HCT116 (cell line): Measurements from ENCODE around the gene BAIAP2. TPM values are rescaled to one million over a fixed set of nuclear protein-coding genes. Genes with fewer than 3 reads are reported as not detected.

Source experiments
- ATAC-seq: fragments of 200-7000 bp; cut with Tn5 transposase; 2 replicates; pipeline ENCODE4 v1.9.1; 2020; ENCODE audit warnings: mild to moderate bottlenecking, moderate library complexity
- BruUV-seq: library from RNA; stranded (reverse); fragments of 400-500 nt; replicated peaks from 2 replicates; lab custom pipeline; 2021; lab: Mats Ljungman, UMichigan
- CTCF ChIA-PET: fragments of 300-600 bp; sonication (Branson Sonifier 250); formaldehyde crosslinking; loops from one replicate; lab custom pipeline; 2021; ENCODE audit warnings: antibody characterized with exemption; lab: Charles Lee
- POLR2A ChIA-PET: fragments of 300-600, 350-600 bp; sonication (Branson Sonifier 250); formaldehyde crosslinking; loops from one replicate; lab custom pipeline; 2021; ENCODE audit warnings: antibody characterized with exemption; lab: Charles Lee
- RAD21 ChIA-PET, 2 experiments: fragments of 300-600 bp; sonication (Branson Sonifier 250); formaldehyde crosslinking; loops; one replicate each; lab custom pipeline; 2023; ENCODE audit warnings: low total read pairs in 2 of 2; ENCODE audit not compliant: uncharacterized antibody in 2 of 2, unreplicated experiment in 2 of 2, low non-redundant PET in 1 of 2; lab: Charles Lee
- DNase-seq: peaks from one replicate; pipeline ENCODE4 v3.0.0-alpha.2; 2010; ENCODE audit warnings: low read depth, low spot score
- H2AFZ ChIP-seq: fragments of 200-600 bp; shearing (Covaris generic), sonication (generic); 2 replicates; pipeline ENCODE4 v1.6.1; 2017; ENCODE audit warnings: low read depth, mixed run types, mixed read lengths, antibody characterized with exemption, low read length; ENCODE audit not compliant: poor library complexity, severe bottlenecking
- H3K27ac ChIP-seq: 2 replicates; pipeline ENCODE4 v1.5.1; 2012; ENCODE audit warnings: low read depth, low read length
- H3K27me3 ChIP-seq: fragments of 200-600 bp; sonication (generic); 2 replicates; pipeline ENCODE4 v1.6.1; 2016; ENCODE audit warnings: mixed run types, low read length, mixed read lengths; ENCODE audit not compliant: insufficient read depth
- H3K36me3 ChIP-seq, 2 experiments: fragments of 200-500 bp in 1 of 2; fragments of 200-600 bp in 1 of 2; sonication (Bioruptor generic) in 1 of 2; sonication (generic) in 1 of 2; 2 replicates each; pipeline versions ENCODE4 v1.5.1 to v1.6.1; 2014 to 2016; ENCODE audit warnings: low read length in 2 of 2, inconsistent platforms in 1 of 2, mixed read lengths in 1 of 2, mixed run types in 1 of 2; ENCODE audit not compliant: insufficient read depth in 2 of 2, control insufficient read depth in 1 of 2
- H3K4me1 ChIP-seq, 2 experiments: fragments of 200-600 bp in 1 of 2; sonication (generic) in 1 of 2; 2 replicates each; pipeline versions ENCODE4 v1.5.1 to v1.6.1; 2012 to 2017; ENCODE audit warnings: low read length in 2 of 2, inconsistent platforms in 1 of 2, mild to moderate bottlenecking in 1 of 2, mixed read lengths in 1 of 2, mixed run types in 1 of 2, moderate library complexity in 1 of 2; ENCODE audit not compliant: insufficient read depth in 2 of 2, control insufficient read depth in 1 of 2
- H3K4me2 ChIP-seq: fragments of 200-600 bp; sonication (generic); 2 replicates; pipeline ENCODE4 v1.6.1; 2017; ENCODE audit warnings: mixed run types, low read length, mixed read lengths
- H3K4me3 ChIP-seq, 2 experiments: fragments of 200-600 bp in 1 of 2; sonication (generic) in 1 of 2; replicated peaks in 1 of 2; 2 replicates each; pipeline ENCODE4 v1.5.1; 2011 to 2016; ENCODE audit warnings: low read length in 2 of 2, control low read depth in 1 of 2, low read depth in 1 of 2, mild to moderate bottlenecking in 1 of 2, mixed read lengths in 1 of 2, mixed run types in 1 of 2
- H3K79me2 ChIP-seq: fragments of 200-600 bp; sonication (generic); 2 replicates; pipeline ENCODE4 v1.6.1; 2017; ENCODE audit warnings: mild to moderate bottlenecking, mixed run types, low read length, moderate library complexity, mixed read lengths; ENCODE audit not compliant: insufficient read depth
- H3K9ac ChIP-seq: fragments of 200-600 bp; sonication (generic); 2 replicates; pipeline ENCODE4 v1.6.1; 2016; ENCODE audit warnings: low read length, mixed read lengths
- H3K9me2 ChIP-seq: fragments of 200-600 bp; sonication (generic), shearing (Covaris generic); 2 replicates; pipeline ENCODE4 v1.6.1; 2017; ENCODE audit warnings: mixed run types, mild to moderate bottlenecking, moderate library complexity; ENCODE audit not compliant: insufficient read depth
- H3K9me3 ChIP-seq, 2 experiments: fragments of 200-500 bp in 1 of 2; fragments of 200-600 bp in 1 of 2; sonication (Bioruptor generic) in 1 of 2; sonication (generic) in 1 of 2; 2 replicates each; pipeline ENCODE4 v1.6.1; 2014 to 2017; ENCODE audit warnings: low read length in 2 of 2, mixed read lengths in 2 of 2, inconsistent platforms in 1 of 2, low read depth in 1 of 2, mild to moderate bottlenecking in 1 of 2, mixed run types in 1 of 2, moderate library complexity in 1 of 2; ENCODE audit not compliant: control insufficient read depth in 1 of 2, insufficient read depth in 1 of 2
- H4K20me1 ChIP-seq: fragments of 200-600 bp; sonication (generic), shearing (Covaris generic); 2 replicates; pipeline ENCODE4 v1.6.1; 2017; ENCODE audit warnings: mixed run types, mild to moderate bottlenecking, moderate library complexity; ENCODE audit not compliant: insufficient read depth
- ELF1 ChIP-seq: IDR thresholded peaks from 2 replicates; pipeline ENCODE4 v1.6.1; 2012; ENCODE audit warnings: low read depth, borderline replicate concordance
- JUND ChIP-seq: IDR thresholded peaks from 2 replicates; pipeline ENCODE4 v1.6.1; 2012
- POLR2AphosphoS5 ChIP-seq: IDR thresholded peaks from 2 replicates; pipeline ENCODE4 v1.6.1; 2011; ENCODE audit warnings: mild to moderate bottlenecking, low read depth, low read length, moderate library complexity
- REST ChIP-seq: IDR thresholded peaks from 2 replicates; pipeline ENCODE4 v1.6.1; 2012; ENCODE audit warnings: low read depth
- TCF7L2 ChIP-seq: IDR thresholded peaks from 2 replicates; pipeline ENCODE4 v1.7.0; 2011; ENCODE audit warnings: borderline replicate concordance, inconsistent platforms; ENCODE audit not compliant: insufficient read depth, insufficient read length; ENCODE audit errors: extremely low read depth
- intact Hi-C: fragments of 100-400 bp; cut with micrococcal nuclease; formaldehyde crosslinking; loops from 2 replicates; pipeline ENCODE4 v1.10.0; 2022
- total RNA-seq: library from RNA; stranded (reverse); gene quantifications from one replicate; pipeline ENCODE4 v1.2.1, GENCODE V29; 2021; ENCODE audit not compliant: unreplicated experiment

Gene BAIAP2
- total RNA-seq, 1 experiment from 2014 or later: 105 TPM

GRCh38 chr17:81002409-81003361, 32.3 kb upstream of the BAIAP2 start:
- ChIA-PET CTCF (interaction anchor here (1.2 kb wide), 1 partner anchor 11 kb away, joined by 3 read pairs; the partner anchor contains the start of gene CHMP6), RAD21 (no interaction called here), POLR2A (no interaction called here)
- H4K20me1 ChIP-seq: no peaks in the 10 kb centered on the region
- H3K9ac ChIP-seq: no peak overlapping the region
- peak; percentile 60 for ATAC-seq
- H3K36me3 ChIP-seq: peaks cover 14% of the 10 kb centered on the region in 2 experiments; a peak in 3 of 4 replicates
- intact Hi-C loops: no loop called here
- H3K9me2 ChIP-seq: no peaks in the 10 kb centered on the region
- BruUV-seq: TSS peak; percentile 27
- H3K79me2 ChIP-seq: no peaks in the 10 kb centered on the region
- TF ChIP-seq POLR2AphosphoS5 (peak; percentile 30; the same call in 1 of the 2 replicates), TCF7L2 (no peak), ELF1 (no peak), REST (no peak), JUND (no peak)
- TF ChIP-seq, all 23 proteins: peak for 1
- H2AFZ ChIP-seq: no peak overlapping the region
- H3K9me3 ChIP-seq: no peaks in the 10 kb centered on the region
- H3K4me3 ChIP-seq: no peak overlapping the region
- peaks cover 8 to 16% of the 10 kb centered on the region in 2 experiments for H3K4me1 ChIP-seq
- peaks cover 12% of the 10 kb centered on the region for H3K27me3 ChIP-seq
- DNase-seq: no peak
- H3K27ac ChIP-seq: no peak overlapping the region
- H3K4me2 ChIP-seq: peak overlapping the region; percentile 30
